ENCODE results near the gene TMEM150A. TPM values are rescaled to one million over a fixed set of nuclear protein-coding genes. Genes with fewer than 3 reads are reported as not detected.
A peak's percentile ranks its signal among the peaks of the same experiment; 100 is the strongest.

TMEM150A gene
- total and polyA plus RNA-seq, 7 donors = 7.4 to 29.9 (median 18.4) TPM

DNA sequence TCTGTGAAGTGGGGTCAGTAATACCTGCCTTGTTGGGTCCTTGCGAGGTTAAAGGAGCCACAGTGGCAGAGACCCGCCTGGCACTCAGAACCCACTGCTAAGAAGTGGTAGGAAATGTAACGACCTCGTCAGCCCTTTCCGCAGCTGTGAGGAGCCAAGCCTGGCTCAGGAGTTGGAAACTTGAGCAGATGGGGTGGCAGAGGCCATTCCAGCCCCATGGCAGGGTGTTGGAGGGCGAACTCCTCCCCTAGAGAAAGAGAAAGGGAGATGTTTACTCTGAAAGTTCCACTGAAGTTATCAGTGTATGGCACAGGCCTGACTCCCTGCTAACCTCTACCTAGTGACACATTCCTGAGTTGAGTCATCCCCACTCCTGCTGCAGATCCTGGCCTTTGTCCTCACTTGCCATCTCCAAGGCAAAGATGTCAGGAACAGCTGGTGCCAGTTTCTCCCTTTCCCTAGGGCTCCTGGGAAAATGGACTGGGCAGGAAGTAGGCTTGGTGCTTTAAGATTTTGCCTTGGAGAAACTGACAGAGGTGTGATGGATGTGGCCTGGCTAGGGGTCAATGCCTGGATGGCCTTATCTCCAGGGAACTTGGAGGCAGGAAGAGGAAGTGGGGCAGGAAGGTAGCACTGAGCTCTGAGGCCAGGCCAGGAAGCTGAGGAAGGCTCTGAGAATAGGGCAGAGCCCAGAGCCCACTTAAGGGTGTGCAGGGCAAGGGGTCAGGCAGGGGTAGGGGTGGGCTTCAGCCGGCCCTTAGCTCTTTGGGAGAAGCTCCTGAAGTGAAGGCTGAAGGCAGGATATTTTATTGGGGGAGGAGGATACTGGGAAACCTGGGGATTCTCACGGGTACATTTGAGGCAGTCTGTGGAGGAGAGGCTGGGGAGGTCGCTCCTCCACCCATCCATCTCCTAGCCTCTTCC, 17.4 kb downstream of the TMEM150A start:
- H3K27ac ChIP-seq = peak overlapping the region; percentile 87 to 90 (median 88)
- WGBS, 2 donors = 35 to 63% methylated on average over 9 of the region's 9 CpGs
- DNase-seq = peak; percentile 77
- TF ChIP-seq POLR2AphosphoS5 (IDR thresholded peaks at IDR 0.05) = peak; percentile 4 to 67 (median 48)
- TF ChIP-seq, protein P1, sequence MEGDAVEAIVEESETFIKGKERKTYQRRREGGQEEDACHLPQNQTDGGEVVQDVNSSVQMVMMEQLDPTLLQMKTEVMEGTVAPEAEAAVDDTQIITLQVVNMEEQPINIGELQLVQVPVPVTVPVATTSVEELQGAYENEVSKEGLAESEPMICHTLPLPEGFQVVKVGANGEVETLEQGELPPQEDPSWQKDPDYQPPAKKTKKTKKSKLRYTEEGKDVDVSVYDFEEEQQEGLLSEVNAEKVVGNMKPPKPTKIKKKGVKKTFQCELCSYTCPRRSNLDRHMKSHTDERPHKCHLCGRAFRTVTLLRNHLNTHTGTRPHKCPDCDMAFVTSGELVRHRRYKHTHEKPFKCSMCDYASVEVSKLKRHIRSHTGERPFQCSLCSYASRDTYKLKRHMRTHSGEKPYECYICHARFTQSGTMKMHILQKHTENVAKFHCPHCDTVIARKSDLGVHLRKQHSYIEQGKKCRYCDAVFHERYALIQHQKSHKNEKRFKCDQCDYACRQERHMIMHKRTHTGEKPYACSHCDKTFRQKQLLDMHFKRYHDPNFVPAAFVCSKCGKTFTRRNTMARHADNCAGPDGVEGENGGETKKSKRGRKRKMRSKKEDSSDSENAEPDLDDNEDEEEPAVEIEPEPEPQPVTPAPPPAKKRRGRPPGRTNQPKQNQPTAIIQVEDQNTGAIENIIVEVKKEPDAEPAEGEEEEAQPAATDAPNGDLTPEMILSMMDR (IDR thresholded peaks at IDR 0.05) = no peak
- peaks cover 0 to 51% (median 39%) of the 10 kb centered on the region in 4 donors for H3K4me1 ChIP-seq
- no peaks in the 10 kb centered on the region for H3K36me3 ChIP-seq
- H3K9me3 ChIP-seq = no peaks in the 10 kb centered on the region
- H3K27me3 ChIP-seq = no peaks in the 10 kb centered on the region
- intact Hi-C loops (cut with DNase I) = no loop called here
- peak overlapping the region; percentile 57 to 79 (median 71) for H3K4me3 ChIP-seq

DNA sequence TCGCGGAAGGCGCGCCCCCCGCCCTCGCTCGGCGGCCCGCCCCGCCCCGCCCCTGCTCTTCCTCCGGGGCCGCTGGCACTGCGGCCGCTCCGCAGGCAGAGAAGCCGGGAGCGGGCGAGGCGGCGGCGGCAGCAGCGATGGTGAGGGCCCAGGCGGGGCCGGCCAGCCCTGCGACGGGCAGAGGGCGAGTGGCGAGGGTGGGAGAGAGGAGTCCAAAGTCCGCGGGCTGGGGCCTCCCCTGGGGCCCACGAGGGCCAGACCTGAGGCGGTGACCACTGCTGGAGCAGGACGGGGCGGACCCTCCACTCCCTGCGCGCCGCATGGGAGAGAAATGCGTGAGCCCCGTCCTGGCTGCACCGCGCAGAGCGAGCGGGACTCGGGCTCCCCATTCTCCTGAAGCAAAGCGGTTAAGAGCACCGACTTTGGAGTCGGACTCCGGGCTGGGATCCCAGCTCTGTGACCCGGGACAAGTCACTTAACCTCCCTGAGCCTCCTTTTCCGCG, 18.1 kb downstream of the TMEM150A start, which contains the start of gene VAMP5:
VAMP5 (plus strand) TSS at position 78 of the 503 bp plus-strand sequence; CDS start at position 138, 60 bp downstream.
- H3K9me3 ChIP-seq = no peaks in the 10 kb centered on the region
- H3K4me1 ChIP-seq = peaks cover 0 to 44% (median 34%) of the 10 kb centered on the region in 4 donors
- no peaks in the 10 kb centered on the region for H3K36me3 ChIP-seq
- peak within 1 kb of the TSS; percentile 87 to 90 (median 88) for H3K27ac ChIP-seq
- H3K27me3 ChIP-seq = no peaks in the 10 kb centered on the region
- peak in 2 of 4 donors; percentile 51 to 72 for TF ChIP-seq POLR2AphosphoS5 (IDR thresholded peaks at IDR 0.05)
- no peak for TF ChIP-seq EP300 (IDR thresholded peaks at IDR 0.05)
- TF ChIP-seq POLR2A (IDR thresholded peaks at IDR 0.05) = no peak
- 13 to 34% methylated on average over 52 of the region's 52 CpGs for WGBS, 2 donors
- peak within 1 kb of the TSS; percentile 57 to 79 (median 71) for H3K4me3 ChIP-seq
- intact Hi-C loops (cut with DNase I) = no loop called here
- peak; percentile 75 for DNase-seq

- H3K9me3 ChIP-seq = no peaks in the 10 kb centered on the region
- TF ChIP-seq EP300 (IDR thresholded peaks at IDR 0.05) (no peak), POLR2A (IDR thresholded peaks at IDR 0.05) (no peak), POLR2AphosphoS5 (IDR thresholded peaks at IDR 0.05) (no peak)
- TF ChIP-seq, protein P1 (IDR thresholded peaks at IDR 0.05) = no peak
- 27 to 46% methylated on average over 16 of the region's 16 CpGs for WGBS, 2 donors
- H3K36me3 ChIP-seq = no peaks in the 10 kb centered on the region
- H3K4me1 ChIP-seq = peaks cover 0 to 38% (median 30%) of the 10 kb centered on the region in 4 donors
- H3K4me3 ChIP-seq = peak overlapping the region; percentile 57 to 79 (median 71)
- peak overlapping the region; percentile 87 to 90 (median 88) for H3K27ac ChIP-seq
- no peaks in the 10 kb centered on the region for H3K27me3 ChIP-seq
- peak; percentile 68 for DNase-seq
- intact Hi-C loops (cut with DNase I) = no loop called here
These were observed 18.7 kb downstream of the TMEM150A start for GRCh38 chr2:85583667-85584353.

- peak; percentile 45 for DNase-seq
- H3K27me3 ChIP-seq = no peaks in the 10 kb centered on the region
- H3K4me3 ChIP-seq = no peak overlapping the region
- TF ChIP-seq POLR2AphosphoS5 (IDR thresholded peaks at IDR 0.05) (no peak), EP300 (IDR thresholded peaks at IDR 0.05) (no peak), POLR2A (IDR thresholded peaks at IDR 0.05) (no peak)
- TF ChIP-seq, protein P1 (IDR thresholded peaks at IDR 0.05) = no peak
- H3K9me3 ChIP-seq = no peaks in the 10 kb centered on the region
- 73 to 83% methylated on average over 1 of the region's 1 CpG for WGBS, 2 donors
- intact Hi-C loops (cut with DNase I) = no loop called here
- H3K4me1 ChIP-seq = peaks cover 0 to 33% (median 26%) of the 10 kb centered on the region in 4 donors
- no peak overlapping the region for H3K27ac ChIP-seq
- H3K36me3 ChIP-seq = no peaks in the 10 kb centered on the region
These were observed 20.0 kb downstream of the TMEM150A start for GRCh38 chr2:85582492-85582891.

Measured in sigmoid colon (tissue), 7 donors.